ENCODE data around the gene FBLN1.
"Not testable (repeated sequence)": the region's sequence is repeated elsewhere in the genome, so short reads cannot be mapped to it uniquely, and the experiment has no call there.

FBLN1 gene

GRCh38 chr22:45542001-45542520 lies 39.4 kb downstream of the FBLN1 start:
- H3K27me3 Mint-ChIP-seq: peaks cover 7% of the 10 kb centered on the region
- ATAC-seq: no peak
- no peaks in the 10 kb centered on the region for H3K9me3 Mint-ChIP-seq
- no peak for DNase-seq
- no peak overlapping the region for H3K27ac Mint-ChIP-seq
- peaks cover 4% of the 10 kb centered on the region for H3K4me1 Mint-ChIP-seq
- H3K4me3 Mint-ChIP-seq: no peak overlapping the region

GRCh38 chr22:45542736-45543135 lies 40.1 kb downstream of the FBLN1 start:
- H3K27me3 Mint-ChIP-seq, H3K4me3 Mint-ChIP-seq, ATAC-seq, H3K9me3 Mint-ChIP-seq, DNase-seq, H3K4me1 Mint-ChIP-seq, H3K27ac Mint-ChIP-seq: not testable (repeated sequence)

DNA sequence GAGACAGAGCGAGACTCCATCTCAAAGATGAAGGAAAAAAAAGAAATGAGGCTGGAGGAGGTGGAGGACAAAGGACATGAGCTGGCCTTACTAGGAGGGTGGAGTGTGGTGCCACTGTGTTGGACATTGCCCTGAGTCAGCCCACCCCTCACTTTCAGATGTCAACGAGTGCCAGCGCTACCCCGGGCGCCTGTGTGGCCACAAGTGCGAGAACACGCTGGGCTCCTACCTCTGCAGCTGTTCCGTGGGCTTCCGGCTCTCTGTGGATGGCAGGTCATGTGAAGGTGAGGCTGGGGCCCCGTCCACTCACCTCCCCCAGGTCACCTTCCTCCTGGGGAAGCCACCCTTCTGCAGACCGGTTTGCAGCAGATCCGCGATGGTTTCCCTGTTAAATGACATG lies 40.6 kb downstream of the FBLN1 start:
- DNase-seq (no peak), ATAC-seq (no peak)
- no peaks in the 10 kb centered on the region for H3K9me3 Mint-ChIP-seq
- H3K27me3 Mint-ChIP-seq: peaks cover 7% of the 10 kb centered on the region
- no peak overlapping the region for H3K27ac Mint-ChIP-seq
- no peak overlapping the region for H3K4me3 Mint-ChIP-seq
- H3K4me1 Mint-ChIP-seq: peaks cover 2% of the 10 kb centered on the region

DNA sequence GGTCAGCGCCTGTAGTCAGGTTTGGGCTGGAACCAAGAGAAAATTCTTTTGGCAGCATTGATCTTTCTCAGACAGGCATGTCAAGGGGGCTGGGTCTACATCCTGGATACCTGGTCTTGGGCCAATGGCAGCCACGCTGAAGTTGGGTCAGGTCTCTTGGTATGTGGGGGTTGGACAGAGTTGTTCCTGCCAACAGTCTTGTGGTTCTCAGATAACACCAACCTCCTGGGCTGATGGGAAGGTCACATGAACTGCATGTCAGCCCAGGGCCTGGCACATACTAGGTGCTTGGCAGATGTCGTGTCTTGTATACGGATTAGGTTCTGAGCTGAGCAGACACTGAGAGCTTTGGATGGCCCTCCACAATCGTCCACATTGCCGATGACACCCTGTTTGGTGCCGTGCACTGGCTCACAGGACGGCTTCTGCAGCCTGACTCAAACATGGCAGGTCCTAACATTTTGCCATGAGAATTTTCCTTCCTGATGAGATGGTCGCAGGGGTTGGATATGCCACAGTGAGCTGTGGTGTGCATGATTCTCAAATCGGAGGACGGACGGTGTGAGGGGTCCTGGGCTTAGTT lies 42.0 kb downstream of the FBLN1 start:
- Mint-ChIP-seq H3K27ac (no peak overlapping the region), H3K4me3 (no peak overlapping the region), H3K4me1 (no peaks in the 10 kb centered on the region), H3K9me3 (no peaks in the 10 kb centered on the region), H3K27me3 (peaks cover 7% of the 10 kb centered on the region)
- DNase-seq: no peak
- ATAC-seq: no peak

DNA sequence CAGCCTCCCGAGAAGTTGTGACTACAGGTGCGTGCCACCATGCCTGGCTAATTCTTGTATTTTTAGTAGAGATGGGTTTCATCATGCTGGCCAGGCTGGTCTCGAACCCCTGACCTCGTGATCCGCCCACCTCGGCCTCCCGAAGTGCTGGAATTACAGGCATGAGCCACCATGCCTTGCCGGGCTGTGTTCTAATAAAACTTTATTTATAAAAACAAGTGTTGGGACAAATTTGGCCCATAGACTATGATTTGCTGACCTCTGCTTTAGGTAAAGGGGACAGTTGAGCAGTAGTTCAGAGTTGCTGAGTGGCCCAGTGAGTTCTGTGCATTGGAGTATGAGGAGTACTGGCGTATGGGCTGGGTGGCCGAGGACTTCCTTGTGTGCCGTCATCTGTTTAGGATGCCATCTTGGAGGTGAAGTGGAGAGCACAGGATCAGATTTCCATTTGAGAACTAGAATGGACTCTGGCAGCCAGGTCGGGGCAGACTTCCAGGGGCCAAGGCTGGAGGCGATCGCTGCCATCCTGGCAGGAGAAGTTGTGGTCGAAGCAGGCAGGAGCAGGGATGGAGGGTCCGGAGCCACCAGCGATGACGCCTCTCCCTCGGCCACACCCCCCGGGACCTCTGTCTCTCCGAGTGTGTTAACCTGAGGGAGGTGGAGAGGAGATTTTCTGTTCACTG lies 43.8 kb downstream of the FBLN1 start:
- DNase-seq (no peak), ATAC-seq (no peak)
- Mint-ChIP-seq H3K27ac (no peak overlapping the region), H3K9me3 (no peaks in the 10 kb centered on the region), H3K27me3 (no peaks in the 10 kb centered on the region), H3K4me1 (no peaks in the 10 kb centered on the region), H3K4me3 (no peak overlapping the region)

DNA sequence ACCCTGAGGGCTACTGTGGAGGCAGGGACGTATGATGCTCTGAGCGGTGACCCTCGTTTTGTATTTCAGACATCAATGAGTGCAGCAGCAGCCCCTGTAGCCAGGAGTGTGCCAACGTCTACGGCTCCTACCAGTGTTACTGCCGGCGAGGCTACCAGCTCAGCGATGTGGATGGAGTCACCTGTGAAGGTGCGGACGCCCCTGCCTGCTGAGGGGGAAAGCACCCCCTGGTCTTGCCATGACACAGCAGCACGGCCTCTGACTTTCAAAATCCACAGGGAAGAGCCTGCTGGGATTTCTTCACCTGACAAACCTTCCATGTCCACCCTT lies 44.3 kb downstream of the FBLN1 start:
- DNase-seq (no peak), ATAC-seq (no peak)
- Mint-ChIP-seq H3K27me3 (no peaks in the 10 kb centered on the region), H3K4me3 (no peak overlapping the region), H3K9me3 (no peaks in the 10 kb centered on the region), H3K4me1 (no peaks in the 10 kb centered on the region), H3K27ac (no peak overlapping the region)

GRCh38 chr22:45547731-45548130 lies 45.0 kb downstream of the FBLN1 start:
- DNase-seq: no peak
- no peak for ATAC-seq
- no peaks in the 10 kb centered on the region for H3K4me1 Mint-ChIP-seq
- no peaks in the 10 kb centered on the region for H3K27me3 Mint-ChIP-seq
- H3K4me3 Mint-ChIP-seq: no peak overlapping the region
- no peaks in the 10 kb centered on the region for H3K9me3 Mint-ChIP-seq
- no peak overlapping the region for H3K27ac Mint-ChIP-seq

DNA sequence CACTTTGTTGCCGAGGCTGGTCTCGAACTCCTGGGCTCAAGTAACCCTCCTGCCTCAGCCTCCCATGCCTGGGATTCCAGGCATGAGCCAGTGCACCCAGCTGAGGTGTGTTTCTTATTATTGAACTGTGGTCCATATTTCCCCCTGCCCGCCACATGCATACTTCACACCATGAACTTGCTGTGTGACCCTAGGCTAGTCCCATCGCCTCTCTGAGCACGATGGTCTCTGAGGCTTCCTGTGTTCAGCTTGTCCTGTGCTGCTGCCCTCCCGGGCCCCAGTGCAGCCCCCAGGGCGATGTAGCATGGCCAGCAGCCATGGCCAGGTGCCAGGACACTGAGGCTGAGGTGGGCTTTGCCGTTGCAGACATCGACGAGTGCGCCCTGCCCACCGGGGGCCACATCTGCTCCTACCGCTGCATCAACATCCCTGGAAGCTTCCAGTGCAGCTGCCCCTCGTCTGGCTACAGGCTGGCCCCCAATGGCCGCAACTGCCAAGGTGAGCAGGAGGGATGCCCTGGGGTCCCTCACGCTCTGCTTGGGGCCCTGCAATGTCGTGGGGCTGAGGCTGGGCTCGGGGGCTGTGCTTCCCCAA lies 45.7 kb downstream of the FBLN1 start:
- Mint-ChIP-seq H3K4me1 (no peaks in the 10 kb centered on the region), H3K9me3 (no peaks in the 10 kb centered on the region), H3K27me3 (peaks cover under 1% of the 10 kb centered on the region), H3K4me3 (no peak overlapping the region), H3K27ac (no peak overlapping the region)
- ATAC-seq (no peak), DNase-seq (no peak)

DNA sequence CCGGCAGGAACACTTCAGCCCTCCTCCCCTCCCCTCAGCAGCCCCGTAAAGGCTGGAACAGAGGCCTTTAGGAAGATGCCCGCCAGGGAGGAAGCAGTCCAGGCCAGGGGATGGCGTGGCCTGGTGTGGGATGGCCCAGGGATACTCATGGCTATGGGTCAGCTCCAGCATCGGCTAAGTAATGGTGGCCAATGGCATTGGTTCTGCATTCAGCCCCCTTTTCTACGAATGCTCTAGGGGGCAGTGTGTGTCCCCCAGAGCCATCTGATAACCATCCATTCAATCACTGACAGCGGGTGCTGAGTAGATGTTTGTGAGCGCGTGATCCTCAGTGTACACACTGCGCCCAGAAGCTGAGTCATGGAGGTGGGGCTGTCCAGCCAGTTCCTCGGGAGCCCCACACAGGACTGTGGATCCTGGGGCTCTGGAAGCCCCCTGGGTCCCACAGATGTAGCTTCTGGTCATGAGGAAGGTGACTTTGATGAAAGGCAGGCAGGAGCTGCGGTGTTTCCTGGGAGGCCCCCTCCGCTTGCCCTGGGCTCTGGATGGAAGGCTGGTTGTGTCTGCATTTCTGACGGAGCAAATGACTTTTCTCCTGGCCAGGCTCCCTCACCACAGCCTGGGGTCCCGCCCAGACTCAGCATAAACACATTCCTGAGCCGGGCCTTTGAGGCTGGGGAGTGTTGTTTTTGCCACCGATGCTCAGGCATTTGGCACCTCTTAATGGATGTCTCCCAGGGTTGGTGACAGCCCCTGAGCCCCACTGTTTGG lies 46.5 kb downstream of the FBLN1 start:
- no peak overlapping the region for H3K4me3 Mint-ChIP-seq
- peaks cover 9% of the 10 kb centered on the region for H3K27me3 Mint-ChIP-seq
- H3K4me1 Mint-ChIP-seq: peaks cover 5% of the 10 kb centered on the region
- no peak overlapping the region for H3K27ac Mint-ChIP-seq
- DNase-seq: no peak
- no peak for ATAC-seq
- H3K9me3 Mint-ChIP-seq: no peaks in the 10 kb centered on the region

- H3K4me1 Mint-ChIP-seq: peaks cover 5% of the 10 kb centered on the region
- no peaks in the 10 kb centered on the region for H3K9me3 Mint-ChIP-seq
- ATAC-seq (no peak), DNase-seq (no peak)
- peaks cover 14% of the 10 kb centered on the region for H3K27me3 Mint-ChIP-seq
- no peak overlapping the region for H3K4me3 Mint-ChIP-seq
- H3K27ac Mint-ChIP-seq: no peak overlapping the region
Measured at GRCh38 chr22:45549762-45550378, 47.2 kb downstream of the FBLN1 start.

DNA sequence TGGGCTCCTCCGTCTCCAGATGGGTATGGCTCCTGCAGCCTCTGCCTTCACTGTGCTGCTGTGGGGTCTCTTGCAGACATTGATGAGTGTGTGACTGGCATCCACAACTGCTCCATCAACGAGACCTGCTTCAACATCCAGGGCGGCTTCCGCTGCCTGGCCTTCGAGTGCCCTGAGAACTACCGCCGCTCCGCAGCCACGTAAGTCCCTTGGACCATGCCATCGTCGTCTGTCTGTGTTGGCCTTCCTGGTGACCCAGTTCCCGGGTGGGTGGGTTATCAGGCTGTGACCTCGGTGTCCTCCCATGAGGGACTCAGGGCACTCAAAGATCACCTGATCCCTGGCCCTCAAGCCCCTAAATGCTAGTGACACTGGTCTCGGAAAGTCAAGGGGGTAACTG lies 47.7 kb downstream of the FBLN1 start:
- H3K9me3 Mint-ChIP-seq: no peaks in the 10 kb centered on the region

GRCh38 chr22:45550891-45551290 lies 48.2 kb downstream of the FBLN1 start:
- DNase-seq (no peak), ATAC-seq (no peak)
- peaks cover 14% of the 10 kb centered on the region for H3K27me3 Mint-ChIP-seq
- H3K4me1 Mint-ChIP-seq: peaks cover 5% of the 10 kb centered on the region
- H3K27ac Mint-ChIP-seq: no peak overlapping the region
- H3K9me3 Mint-ChIP-seq: no peaks in the 10 kb centered on the region
- H3K4me3 Mint-ChIP-seq: no peak overlapping the region

More for the DNA sequence above, 47.7 kb downstream of the FBLN1 start:
- Mint-ChIP-seq H3K4me1 (peaks cover 5% of the 10 kb centered on the region), H3K27ac (no peak overlapping the region), H3K4me3 (no peak overlapping the region), H3K27me3 (peaks cover 14% of the 10 kb centered on the region)
- no peak for DNase-seq
- ATAC-seq: no peak

GRCh38 chr22:45551310-45552016 lies 48.8 kb downstream of the FBLN1 start:
- Mint-ChIP-seq H3K9me3 (no peaks in the 10 kb centered on the region), H3K4me1 (peaks cover 5% of the 10 kb centered on the region), H3K4me3 (no peak overlapping the region), H3K27me3 (peaks cover 14% of the 10 kb centered on the region), H3K27ac (no peak overlapping the region)
- ATAC-seq (no peak), DNase-seq (no peak)

DNA sequence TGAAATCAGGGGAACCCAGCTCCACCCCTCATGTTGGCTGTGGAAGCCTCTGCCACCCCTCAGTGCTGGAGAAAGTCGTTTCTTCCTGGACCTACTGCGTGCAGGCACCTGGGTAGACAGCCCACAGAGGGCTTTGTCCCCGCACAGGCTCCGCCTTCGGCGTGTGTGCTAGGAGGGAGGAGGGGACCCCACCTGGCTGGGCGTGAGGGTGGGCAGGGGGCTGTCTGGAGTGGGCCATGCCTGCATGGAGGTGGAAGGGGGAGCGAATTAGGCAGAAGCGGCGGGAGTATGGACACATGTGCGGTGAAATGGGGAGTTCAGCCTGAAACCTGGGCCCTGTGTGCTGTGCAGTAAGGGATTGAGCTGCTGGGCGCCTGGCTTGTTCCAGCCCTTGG lies 49.3 kb downstream of the FBLN1 start:
- Mint-ChIP-seq H3K27me3 (peaks cover 14% of the 10 kb centered on the region), H3K4me3 (no peak overlapping the region), H3K27ac (no peak overlapping the region), H3K4me1 (peaks cover 5% of the 10 kb centered on the region), H3K9me3 (no peaks in the 10 kb centered on the region)
- DNase-seq: no peak
- no peak for ATAC-seq
